ENCODE measurements around the gene EIF4B. TPM values are rescaled to one million over a fixed set of nuclear protein-coding genes. Genes with fewer than 3 reads are reported as not detected.

EIF4B gene
- polyA plus RNA-seq, 1 donor (not counting 4 experiments of a cell fraction or from before 2014, with no cell fraction given) = 422 TPM

- peak; percentile 44 for FAIRE-seq
Measured at GRCh38 chr12:53054112-53054878, 48.0 kb downstream of the EIF4B start.

GRCh38 chr12:53055471-53056266 is 49.4 kb downstream of the EIF4B start:
- dilution Hi-C loops (cut with MboI; ENCODE audit: extremely low pct_ligation_motif_present, low sequenced_read_pairs) = no loop called here
- H4K20me1 ChIP-seq (ENCODE audit: control insufficient read depth, extremely low read depth, insufficient read depth, low read length) = no peaks in the 10 kb centered on the region
- no peak overlapping the region for H3K27ac ChIP-seq (ENCODE audit: control insufficient read depth, insufficient read depth, low read length)
- H3K9ac ChIP-seq (ENCODE audit: control insufficient read depth, extremely low read depth, insufficient read depth, low read length) = no peak overlapping the region
- peaks cover 21% of the 10 kb centered on the region for H3K4me1 ChIP-seq (ENCODE audit: control insufficient read depth, extremely low read depth, insufficient read depth, low read length)
- H3K4me2 ChIP-seq (ENCODE audit: control insufficient read depth, extremely low read depth, insufficient read depth, low read depth, low read length) = no peak overlapping the region
- H2AFZ ChIP-seq (ENCODE audit: control insufficient read depth, low read length) = no peak overlapping the region
- no peaks in the 10 kb centered on the region for H3K79me2 ChIP-seq (ENCODE audit: control insufficient read depth, insufficient read depth, low read length)
- H3K4me3 ChIP-seq (ENCODE audit: control insufficient read depth in 2 of 3, extremely low read depth in 1 of 3, insufficient read depth in 2 of 3, low read depth in 1 of 3, low read length in 3 of 3) = no peak overlapping the region
- H3K36me3 ChIP-seq (ENCODE audit: control insufficient read depth in 2 of 2, extremely low read depth in 1 of 2, insufficient read depth in 2 of 2, low read length in 2 of 2) = peaks cover 0 to 3% of the 10 kb centered on the region in 2 experiments
- H3K9me3 ChIP-seq (ENCODE audit: control insufficient read depth, low read depth, low read length) = no peaks in the 10 kb centered on the region
- TF ChIP-seq EZH2 (IDR thresholded peaks at IDR 0.05; ENCODE audit: low read length) (no peak), CTCF (optimal IDR thresholded peaks at IDR 0.05 in 1 of 3, IDR thresholded peaks at IDR 0.05 in 1 of 3, conservative IDR thresholded peaks at IDR 0.05 in 1 of 3; ENCODE audit: extremely low read depth in 1 of 3, insufficient read depth in 2 of 3, low read length in 3 of 3) (no peak)
- FAIRE-seq = no peak
- no peaks in the 10 kb centered on the region for H3K27me3 ChIP-seq (ENCODE audit: control insufficient read depth, extremely low read depth, insufficient read depth, low read length)
- DNase-seq (ENCODE audit: low read depth, low spot score) = no peak
- H3K9me1 ChIP-seq (ENCODE audit: control insufficient read depth, extremely low read depth, insufficient read depth, low read length) = peaks cover 3% of the 10 kb centered on the region

More at GRCh38 chr12:53054112-53054878, 48.0 kb downstream of the EIF4B start:
- peak overlapping the region; percentile 94 for H2AFZ ChIP-seq (ENCODE audit: control insufficient read depth, low read length)
- dilution Hi-C loops (cut with MboI; ENCODE audit: extremely low pct_ligation_motif_present, low sequenced_read_pairs) = no loop called here
- H4K20me1 ChIP-seq (ENCODE audit: control insufficient read depth, extremely low read depth, insufficient read depth, low read length) = no peaks in the 10 kb centered on the region
- peaks cover 3% of the 10 kb centered on the region for H3K9me1 ChIP-seq (ENCODE audit: control insufficient read depth, extremely low read depth, insufficient read depth, low read length)
- peak overlapping the region; percentile 84 for H3K9ac ChIP-seq (ENCODE audit: control insufficient read depth, extremely low read depth, insufficient read depth, low read length)
- no peaks in the 10 kb centered on the region for H3K79me2 ChIP-seq (ENCODE audit: control insufficient read depth, insufficient read depth, low read length)
- peak overlapping the region; percentile 86 for H3K27ac ChIP-seq (ENCODE audit: control insufficient read depth, insufficient read depth, low read length)
- peaks cover 26% of the 10 kb centered on the region for H3K4me1 ChIP-seq (ENCODE audit: control insufficient read depth, extremely low read depth, insufficient read depth, low read length)
- H3K36me3 ChIP-seq (ENCODE audit: control insufficient read depth in 2 of 2, extremely low read depth in 1 of 2, insufficient read depth in 2 of 2, low read length in 2 of 2) = peaks cover 0 to 3% of the 10 kb centered on the region in 2 experiments
- H3K4me2 ChIP-seq (ENCODE audit: control insufficient read depth, extremely low read depth, insufficient read depth, low read depth, low read length) = peak overlapping the region; percentile 79
- peak overlapping the region; percentile 54 to 90 (median 85) for H3K4me3 ChIP-seq (ENCODE audit: control insufficient read depth in 2 of 3, extremely low read depth in 1 of 3, insufficient read depth in 2 of 3, low read depth in 1 of 3, low read length in 3 of 3)
- TF ChIP-seq EZH2 (IDR thresholded peaks at IDR 0.05; ENCODE audit: low read length) (no peak), CTCF (optimal IDR thresholded peaks at IDR 0.05 in 1 of 3, IDR thresholded peaks at IDR 0.05 in 1 of 3, conservative IDR thresholded peaks at IDR 0.05 in 1 of 3; ENCODE audit: extremely low read depth in 1 of 3, insufficient read depth in 2 of 3, low read length in 3 of 3) (no peak)
- peak; percentile 91 for DNase-seq (ENCODE audit: low read depth, low spot score)
- no peaks in the 10 kb centered on the region for H3K9me3 ChIP-seq (ENCODE audit: control insufficient read depth, low read depth, low read length)
- no peaks in the 10 kb centered on the region for H3K27me3 ChIP-seq (ENCODE audit: control insufficient read depth, extremely low read depth, insufficient read depth, low read length)
